Activated naive CD4-positive, alpha-beta T cell treated with anti-CD3 and anti-CD28 coated beads, Interleukin-2, amount 10 ng/mL, durations not matched to agents 7 days and 5 days (primary cell): ENCODE results near the gene ACTN4.

Experiments
- CTCF ChIA-PET: fragments of 350-600 bp; sonication (Branson Sonifier 250); formaldehyde crosslinking; loops from one replicate; lab custom pipeline; 2021; ENCODE audit warnings: antibody characterized with exemption; lab: Charles Lee
- DNase-seq: peaks from one replicate; pipeline ENCODE4 v3.0.0-alpha.2; 2020
- H3K27ac Mint-ChIP-seq: one replicate; pipeline ENCODE4 v1.8.0; 2021; ENCODE audit warnings: mild to moderate bottlenecking, moderate library complexity, mixed read lengths
- H3K27me3 Mint-ChIP-seq: one replicate; pipeline ENCODE4 v1.8.0; 2021; ENCODE audit warnings: mild to moderate bottlenecking, mixed read lengths
- H3K36me3 Mint-ChIP-seq: one replicate; pipeline ENCODE4 v1.8.0; 2021; ENCODE audit warnings: mixed read lengths
- H3K4me1 Mint-ChIP-seq: one replicate; pipeline ENCODE4 v1.8.0; 2021; ENCODE audit warnings: mixed read lengths
- H3K4me3 Mint-ChIP-seq: one replicate; pipeline ENCODE4 v1.8.0; 2021; ENCODE audit warnings: mild to moderate bottlenecking, moderate library complexity, mixed read lengths
- H3K9me3 Mint-ChIP-seq: one replicate; pipeline ENCODE4 v1.8.0; 2021; ENCODE audit warnings: mixed read lengths

The ACTN4 gene

DNA sequence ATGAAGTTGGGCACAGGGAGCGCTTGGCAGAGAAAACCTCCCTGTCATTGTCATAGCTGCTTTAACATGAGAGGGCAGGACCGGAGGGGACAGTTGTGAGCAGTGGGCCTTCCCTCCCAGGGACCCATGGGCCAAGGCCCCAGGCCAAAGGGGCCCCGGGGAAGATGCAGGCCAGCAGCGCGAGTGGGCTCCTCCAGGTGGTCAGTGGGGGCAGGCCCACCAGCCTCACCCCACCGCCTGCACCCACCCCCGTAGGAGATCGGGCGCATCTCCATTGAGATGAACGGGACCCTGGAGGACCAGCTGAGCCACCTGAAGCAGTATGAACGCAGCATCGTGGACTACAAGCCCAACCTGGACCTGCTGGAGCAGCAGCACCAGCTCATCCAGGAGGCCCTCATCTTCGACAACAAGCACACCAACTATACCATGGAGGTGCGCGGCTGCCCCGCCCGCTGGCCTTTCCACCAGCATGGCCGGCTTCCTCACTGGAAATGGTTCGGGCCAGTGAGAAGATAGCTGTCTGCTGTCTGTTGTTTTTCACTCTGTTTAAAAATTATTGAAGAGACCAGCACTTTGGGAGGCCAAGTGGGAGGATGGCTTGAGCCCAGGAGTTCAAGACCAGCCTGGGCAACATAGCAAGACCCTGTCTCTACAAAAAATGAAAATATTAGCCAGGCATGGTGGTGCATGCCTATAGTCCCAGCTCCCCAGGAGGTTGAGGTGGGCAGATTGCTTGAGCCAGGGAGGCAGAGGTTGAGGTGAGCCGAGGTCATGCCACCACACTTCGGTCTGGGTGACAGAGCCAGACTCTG lies 78.2 kb downstream of the ACTN4 start:
- DNase-seq, result no peak
- no peak overlapping the region for H3K4me3 Mint-ChIP-seq
- H3K27me3 Mint-ChIP-seq, result no peaks in the 10 kb centered on the region
- CTCF ChIA-PET, result interaction anchor here (0.6 to 1.6 kb wide), 3 partner anchors 9 to 212 kb away, joined by 4 read pairs; partner anchors contain the start of genes MRPS12 and SARS2
- H3K27ac Mint-ChIP-seq, result peak overlapping the region; percentile 28
- peaks cover 7% of the 10 kb centered on the region for H3K4me1 Mint-ChIP-seq
- no peaks in the 10 kb centered on the region for H3K9me3 Mint-ChIP-seq
- H3K36me3 Mint-ChIP-seq, result peaks cover 24% of the 10 kb centered on the region

DNA sequence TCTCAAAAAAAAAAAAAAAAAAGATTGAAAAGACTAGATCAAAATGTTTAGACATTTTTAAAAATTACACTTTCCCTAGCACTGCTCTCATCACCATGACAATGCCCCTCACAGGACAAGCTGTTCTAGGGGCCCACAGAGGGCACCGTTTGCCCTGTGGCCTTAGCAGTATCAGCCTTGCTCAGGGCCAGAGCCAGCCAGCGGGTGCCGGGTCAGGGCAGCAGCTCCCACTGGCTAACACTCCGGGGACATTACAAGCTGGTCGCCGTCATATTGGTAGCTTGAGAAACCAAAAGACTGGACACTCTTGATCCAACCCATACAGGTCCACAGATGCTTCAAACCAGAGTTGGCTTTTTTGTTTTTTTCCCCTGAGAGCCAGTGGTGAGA lies 78.8 kb downstream of the ACTN4 start:
- Mint-ChIP-seq H3K4me3 (no peak overlapping the region), H3K27ac (peak overlapping the region; percentile 28), H3K36me3 (peaks cover 23% of the 10 kb centered on the region), H3K4me1 (peaks cover 7% of the 10 kb centered on the region), H3K27me3 (no peaks in the 10 kb centered on the region), H3K9me3 (no peaks in the 10 kb centered on the region)
- CTCF ChIA-PET, result interaction anchor here (0.6 to 1.6 kb wide), 2 partner anchors 9 to 212 kb away, joined by 4 read pairs; no protein-coding TSS in a partner anchor
- DNase-seq, result no peak

DNA sequence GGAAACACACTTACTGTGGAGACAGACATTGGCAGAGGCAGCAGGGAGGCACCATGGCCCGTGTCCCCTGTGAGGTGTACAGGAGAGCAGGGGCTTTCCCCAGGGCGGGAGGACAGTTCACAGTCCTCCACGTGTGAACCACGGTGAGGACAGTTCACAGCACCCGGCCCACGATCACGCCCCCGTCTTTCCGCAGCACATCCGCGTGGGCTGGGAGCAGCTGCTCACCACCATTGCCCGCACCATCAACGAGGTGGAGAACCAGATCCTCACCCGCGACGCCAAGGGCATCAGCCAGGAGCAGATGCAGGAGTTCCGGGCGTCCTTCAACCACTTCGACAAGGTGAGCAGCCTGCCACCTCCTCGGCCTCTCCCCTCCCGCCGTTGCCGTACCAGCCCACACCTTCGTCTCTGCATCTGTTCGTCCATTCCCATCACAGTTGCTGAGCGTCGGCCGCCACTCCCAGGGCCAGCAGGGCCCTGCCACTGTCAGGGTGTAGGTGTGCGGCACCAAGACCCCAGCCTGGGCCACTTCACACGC lies 79.4 kb downstream of the ACTN4 start:
- H3K36me3 Mint-ChIP-seq, result peaks cover 26% of the 10 kb centered on the region
- no peak for DNase-seq
- no peak overlapping the region for H3K4me3 Mint-ChIP-seq

DNA sequence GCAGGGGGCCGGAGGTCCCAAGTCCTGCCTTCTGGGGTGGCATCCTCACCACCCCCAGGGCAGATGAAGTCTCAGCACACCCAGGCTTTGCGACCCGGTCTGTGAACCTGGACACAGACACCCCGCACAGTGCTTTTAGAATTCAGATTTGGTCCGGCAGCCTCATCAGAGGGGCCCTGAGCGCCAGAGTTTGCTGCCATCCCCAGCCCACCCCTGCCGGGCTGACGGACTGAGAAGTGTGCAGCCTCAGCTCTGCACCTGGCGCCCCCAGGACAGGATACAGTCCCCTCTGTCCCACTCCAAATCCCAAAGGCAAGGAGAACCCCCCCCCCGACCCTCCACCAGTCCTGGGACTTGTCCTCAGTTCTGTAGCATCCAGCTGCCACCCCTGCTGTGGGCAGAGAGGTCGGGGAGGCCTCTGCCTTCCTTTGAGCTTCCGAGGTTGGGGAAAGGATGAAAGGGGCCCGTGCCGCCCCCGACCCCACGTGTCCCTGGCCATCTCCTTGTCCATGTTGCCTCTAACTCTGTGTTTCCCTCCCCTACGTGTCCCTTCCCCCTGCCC lies 79.9 kb downstream of the ACTN4 start:
- Mint-ChIP-seq H3K27ac (no peak overlapping the region), H3K36me3 (peaks cover 29% of the 10 kb centered on the region), H3K4me3 (no peak overlapping the region), H3K9me3 (no peaks in the 10 kb centered on the region), H3K27me3 (no peaks in the 10 kb centered on the region), H3K4me1 (peaks cover 10% of the 10 kb centered on the region)
- no peak for DNase-seq
- CTCF ChIA-PET, result interaction anchor here (1.0 kb wide), 1 partner anchor 161 kb away, joined by 3 read pairs; no protein-coding TSS in a partner anchor

More for the DNA sequence above, 79.4 kb downstream of the ACTN4 start:
- Mint-ChIP-seq H3K4me1 (peaks cover 7% of the 10 kb centered on the region), H3K27ac (no peak overlapping the region), H3K27me3 (no peaks in the 10 kb centered on the region), H3K9me3 (no peaks in the 10 kb centered on the region)
- CTCF ChIA-PET, result interaction anchor here (0.6 to 1.6 kb wide), 2 partner anchors 8 to 213 kb away, joined by 4 read pairs; no protein-coding TSS in a partner anchor

DNA sequence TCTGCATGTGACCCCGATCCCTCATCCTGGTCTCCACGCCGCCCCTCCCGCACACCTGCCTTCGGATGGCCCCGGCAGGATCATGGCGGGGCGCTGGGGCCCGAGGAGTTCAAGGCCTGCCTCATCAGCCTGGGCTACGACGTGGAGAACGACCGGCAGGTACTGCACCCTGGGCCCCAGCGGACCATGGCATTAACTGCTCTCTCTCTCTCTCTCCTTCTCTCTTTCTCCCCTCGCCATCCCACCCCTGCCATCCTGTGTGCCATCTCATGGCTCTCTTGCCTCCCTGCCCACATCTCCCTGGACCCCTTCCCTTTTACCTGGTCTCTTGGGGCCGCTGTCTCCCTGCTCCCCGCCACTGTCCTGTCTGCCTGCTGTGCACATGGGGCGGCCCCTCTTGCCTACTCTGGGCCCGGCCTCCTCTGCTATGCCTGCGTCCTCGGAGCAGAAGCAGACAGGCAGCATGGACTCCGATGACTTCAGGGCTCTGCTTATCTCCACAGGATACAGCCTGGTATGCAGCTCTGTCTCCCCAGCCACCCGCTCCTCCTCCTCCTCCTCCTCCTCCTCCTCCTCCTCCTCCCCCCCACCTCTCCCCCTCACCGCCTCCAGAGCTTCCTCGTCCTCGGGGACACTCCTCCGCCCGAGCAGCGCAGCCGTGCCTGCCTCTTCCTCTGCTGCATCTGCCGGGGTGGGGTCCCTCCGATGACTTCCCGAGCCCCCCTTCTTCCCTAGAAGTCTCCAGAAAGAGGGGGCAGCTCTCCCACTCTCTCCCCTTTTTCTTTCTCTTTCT lies 80.6 kb downstream of the ACTN4 start:
- Mint-ChIP-seq H3K4me1 (peaks cover 17% of the 10 kb centered on the region), H3K27ac (no peak overlapping the region), H3K36me3 (peaks cover 34% of the 10 kb centered on the region), H3K4me3 (no peak overlapping the region), H3K9me3 (no peaks in the 10 kb centered on the region), H3K27me3 (no peaks in the 10 kb centered on the region)
- CTCF ChIA-PET, result interaction anchor here (1.0 to 1.1 kb wide), 2 partner anchors 160 to 202 kb away, joined by 3 read pairs; partner anchors contain the start of genes MRPS12 and SARS2
- no peak for DNase-seq

DNA sequence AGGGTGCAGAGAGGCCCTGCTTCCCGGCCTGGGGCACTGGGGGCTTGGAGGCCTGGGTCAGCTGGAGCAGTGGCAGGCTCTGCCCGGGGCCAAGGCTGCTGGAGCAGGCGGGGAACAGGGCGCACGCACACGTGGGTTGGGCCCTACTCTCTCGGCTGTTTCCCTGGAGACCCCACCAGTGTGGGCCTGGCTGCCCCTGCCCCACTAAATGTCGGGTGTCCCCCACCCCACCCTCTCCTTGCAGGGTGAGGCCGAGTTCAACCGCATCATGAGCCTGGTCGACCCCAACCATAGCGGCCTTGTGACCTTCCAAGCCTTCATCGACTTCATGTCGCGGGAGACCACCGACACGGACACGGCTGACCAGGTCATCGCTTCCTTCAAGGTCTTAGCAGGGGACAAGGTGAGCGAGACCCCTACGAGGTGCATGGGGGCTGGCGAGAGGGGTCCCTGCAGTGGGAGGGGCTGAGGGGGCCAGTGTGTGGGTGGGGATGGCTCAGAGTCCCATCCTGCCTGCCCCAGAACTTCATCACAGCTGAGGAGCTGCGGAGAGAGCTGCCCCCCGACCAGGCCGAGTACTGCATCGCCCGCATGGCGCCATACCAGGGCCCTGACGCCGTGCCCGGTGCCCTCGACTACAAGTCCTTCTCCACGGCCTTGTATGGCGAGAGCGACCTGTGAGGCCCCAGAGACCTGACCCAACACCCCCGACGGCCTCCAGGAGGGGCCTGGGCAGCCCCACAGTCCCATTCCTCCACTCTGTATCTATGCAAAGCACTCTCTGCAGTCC lies 81.5 kb downstream of the ACTN4 start:
- no peak for DNase-seq
- H3K4me1 Mint-ChIP-seq, result peaks cover 26% of the 10 kb centered on the region
- no peak overlapping the region for H3K27ac Mint-ChIP-seq
- H3K9me3 Mint-ChIP-seq, result no peaks in the 10 kb centered on the region
- CTCF ChIA-PET, result interaction anchor here (1.1 kb wide), 1 partner anchor 201 kb away, joined by 3 read pairs; the partner anchor contains the start of genes MRPS12 and SARS2
- peaks cover 30% of the 10 kb centered on the region for H3K36me3 Mint-ChIP-seq
- H3K4me3 Mint-ChIP-seq, result no peak overlapping the region
- H3K27me3 Mint-ChIP-seq, result no peaks in the 10 kb centered on the region

DNA sequence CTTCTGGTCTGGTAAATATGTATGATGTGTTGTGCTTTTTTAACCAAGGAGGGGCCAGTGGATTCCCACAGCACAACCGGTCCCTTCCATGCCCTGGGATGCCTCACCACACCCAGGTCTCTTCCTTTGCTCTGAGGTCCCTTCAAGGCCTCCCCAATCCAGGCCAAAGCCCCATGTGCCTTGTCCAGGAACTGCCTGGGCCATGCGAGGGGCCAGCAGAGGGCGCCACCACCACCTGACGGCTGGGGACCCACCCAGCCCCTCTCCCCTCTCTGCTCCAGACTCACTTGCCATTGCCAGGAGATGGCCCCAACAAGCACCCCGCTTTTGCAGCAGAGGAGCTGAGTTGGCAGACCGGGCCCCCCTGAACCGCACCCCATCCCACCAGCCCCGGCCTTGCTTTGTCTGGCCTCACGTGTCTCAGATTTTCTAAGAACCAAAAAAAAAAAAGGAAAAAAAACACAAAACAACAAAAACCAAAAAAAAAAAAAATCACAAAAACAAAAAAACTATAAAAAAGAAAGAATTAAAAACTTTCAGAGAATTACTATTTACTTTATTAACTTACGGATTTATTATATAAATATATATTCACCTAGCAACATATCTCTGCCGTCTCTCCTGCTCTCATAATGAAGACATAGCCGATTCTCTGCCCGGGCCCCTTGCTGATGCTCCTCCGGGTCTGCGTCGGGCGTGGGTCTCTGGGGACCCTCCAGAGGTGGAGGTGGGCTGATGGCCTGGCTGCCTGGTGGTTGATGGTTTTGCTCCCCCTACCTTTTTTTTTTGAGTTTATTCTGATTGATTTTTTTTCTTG lies 82.4 kb downstream of the ACTN4 start:
- peaks cover 35% of the 10 kb centered on the region for H3K4me1 Mint-ChIP-seq
- CTCF ChIA-PET, result interaction anchor here (0.6 to 1.4 kb wide), 4 partner anchors 10 to 204 kb away, joined by 3 to 4 read pairs (median 4); no protein-coding TSS in a partner anchor
- H3K27me3 Mint-ChIP-seq, result peaks cover 2% of the 10 kb centered on the region
- no peaks in the 10 kb centered on the region for H3K9me3 Mint-ChIP-seq
- H3K27ac Mint-ChIP-seq, result peak overlapping the region; percentile 62
- DNase-seq, result peak; percentile 87
- no peak overlapping the region for H3K4me3 Mint-ChIP-seq
- peaks cover 32% of the 10 kb centered on the region for H3K36me3 Mint-ChIP-seq

DNA sequence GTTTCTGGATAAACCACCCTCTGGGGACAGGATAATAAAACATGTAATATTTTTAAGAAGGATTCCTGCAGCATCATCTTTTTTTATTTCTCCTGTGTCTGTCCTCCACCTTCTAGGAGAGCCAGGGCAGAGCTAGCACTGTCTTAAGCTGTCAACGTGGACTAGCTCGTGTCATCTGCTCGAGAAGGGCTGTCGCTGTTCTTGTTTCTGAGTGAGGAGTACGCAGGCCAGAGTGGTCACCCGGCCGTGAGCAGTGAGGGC lies 83.0 kb downstream of the ACTN4 start:
- peaks cover 32% of the 10 kb centered on the region for H3K36me3 Mint-ChIP-seq
- peaks cover 8% of the 10 kb centered on the region for H3K27me3 Mint-ChIP-seq
- no peak for DNase-seq
- no peaks in the 10 kb centered on the region for H3K9me3 Mint-ChIP-seq
- peaks cover 41% of the 10 kb centered on the region for H3K4me1 Mint-ChIP-seq
- H3K27ac Mint-ChIP-seq, result peak overlapping the region; percentile 49
- CTCF ChIA-PET, result interaction anchor here (0.6 to 1.4 kb wide), 5 partner anchors 11 to 203 kb away, joined by 3 to 4 read pairs (median 3); no protein-coding TSS in a partner anchor
- no peak overlapping the region for H3K4me3 Mint-ChIP-seq

DNA sequence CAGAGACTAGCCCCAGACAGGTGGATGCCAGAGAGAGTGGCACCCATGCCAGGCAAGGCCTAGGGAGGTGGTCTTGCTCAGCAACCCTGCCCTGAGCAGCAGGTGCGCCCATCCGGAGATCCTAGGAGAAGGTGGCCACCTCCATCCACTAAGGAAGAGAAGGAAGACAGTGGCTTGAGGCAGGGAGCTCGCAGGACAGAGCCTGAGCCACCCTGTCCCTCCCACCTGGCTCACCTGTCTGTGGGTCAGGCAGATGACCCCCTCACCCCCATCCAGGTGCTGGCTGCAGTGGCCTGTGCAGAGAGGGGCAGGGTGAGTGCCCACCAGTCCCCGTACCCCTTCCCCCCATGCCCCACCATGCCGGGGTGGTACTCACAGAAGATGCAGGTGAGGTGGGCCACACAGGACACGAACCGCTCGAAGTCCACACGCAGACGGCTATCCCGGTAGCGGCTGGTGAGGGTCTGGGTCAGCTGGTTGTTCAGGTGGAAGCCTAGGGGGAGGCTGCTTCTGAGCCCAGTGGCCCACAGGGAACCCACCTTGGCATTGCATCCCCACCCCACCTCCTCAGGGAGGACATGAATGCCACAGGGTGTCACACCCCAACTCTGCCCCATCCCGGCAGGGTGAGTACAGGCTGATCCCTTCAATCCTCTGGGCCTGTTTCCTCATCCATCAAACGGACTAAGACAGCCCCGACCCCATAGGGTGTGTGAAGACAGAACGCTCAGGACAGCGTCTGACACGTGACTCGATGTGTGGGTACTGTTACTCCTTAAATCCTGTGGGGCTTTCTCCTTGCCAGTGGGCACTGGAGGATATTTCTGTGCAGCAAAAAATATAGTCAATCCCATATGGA lies 83.5 kb downstream of the ACTN4 start:
- Mint-ChIP-seq H3K4me3 (no peak overlapping the region), H3K4me1 (peaks cover 42% of the 10 kb centered on the region), H3K36me3 (peaks cover 32% of the 10 kb centered on the region)

DNA sequence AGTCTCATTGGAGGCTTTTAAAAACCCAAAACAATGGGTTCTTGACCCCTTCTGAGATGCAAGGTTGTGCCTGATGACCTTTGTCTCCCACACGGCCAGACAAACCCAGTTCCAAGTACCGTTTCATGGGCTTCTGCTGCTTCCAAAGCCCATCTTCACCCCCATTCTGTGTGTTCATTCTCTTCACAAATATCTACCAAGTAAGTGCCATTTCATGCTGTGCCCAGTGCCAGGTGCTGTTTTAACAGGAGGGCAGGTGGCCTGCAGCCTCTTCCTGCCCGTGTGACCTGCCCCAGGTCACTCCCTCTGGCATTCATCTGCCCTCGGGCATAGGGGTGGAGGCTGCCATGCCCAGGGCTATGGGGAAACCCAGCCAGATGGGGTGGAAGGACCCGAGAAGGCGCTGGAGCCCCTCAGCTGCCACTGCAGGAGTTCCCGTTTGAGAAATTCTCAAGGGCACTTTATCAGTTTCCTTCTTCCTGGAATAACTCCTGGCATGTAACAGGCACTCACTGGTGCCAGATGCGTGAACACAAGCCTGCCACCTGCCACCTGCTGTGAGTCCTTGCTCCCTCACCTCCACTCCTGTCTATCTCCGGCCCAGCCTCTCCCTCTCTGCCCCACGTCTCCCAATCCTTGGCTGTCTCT lies 84.3 kb downstream of the ACTN4 start:
- H3K9me3 Mint-ChIP-seq, result no peaks in the 10 kb centered on the region
- peaks cover 18% of the 10 kb centered on the region for H3K27me3 Mint-ChIP-seq
- H3K4me1 Mint-ChIP-seq, result peaks cover 47% of the 10 kb centered on the region
- CTCF ChIA-PET, result no interaction called here
- peak overlapping the region; percentile 25 for H3K27ac Mint-ChIP-seq
- H3K4me3 Mint-ChIP-seq, result no peak overlapping the region
- no peak for DNase-seq
- peaks cover 29% of the 10 kb centered on the region for H3K36me3 Mint-ChIP-seq

More for the DNA sequence above, 83.5 kb downstream of the ACTN4 start:
- Mint-ChIP-seq H3K27me3 (peaks cover 9% of the 10 kb centered on the region), H3K9me3 (no peaks in the 10 kb centered on the region), H3K27ac (no peak overlapping the region)
- DNase-seq, result no peak
- CTCF ChIA-PET, result interaction anchor here (0.8 to 1.4 kb wide), 4 partner anchors 11 to 203 kb away, joined by 3 to 4 read pairs (median 4); no protein-coding TSS in a partner anchor

DNA sequence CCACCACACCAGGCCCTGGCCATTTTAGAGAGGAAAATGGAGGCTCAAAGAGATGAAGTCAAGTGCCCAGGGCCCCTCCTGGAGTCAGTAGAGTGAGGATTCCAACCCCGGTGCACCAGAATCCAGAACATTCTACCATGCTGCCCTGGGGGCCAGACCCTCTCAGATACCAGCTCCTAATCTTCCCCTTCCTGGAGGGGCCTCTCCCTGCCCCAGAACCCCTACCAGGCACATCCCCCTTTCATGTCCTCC lies 85.7 kb downstream of the ACTN4 start:
- DNase-seq, result no peak
- CTCF ChIA-PET, result interaction anchor here (0.6 to 3.4 kb wide), 2 partner anchors 36 to 197 kb away, joined by 3 to 18 read pairs; partner anchors contain the start of genes MRPS12 and SARS2
- no peak overlapping the region for H3K4me3 Mint-ChIP-seq
- peaks cover 28% of the 10 kb centered on the region for H3K36me3 Mint-ChIP-seq
- peak overlapping the region; percentile 91 for H3K27ac Mint-ChIP-seq
- H3K9me3 Mint-ChIP-seq, result no peaks in the 10 kb centered on the region
- peaks cover 53% of the 10 kb centered on the region for H3K4me1 Mint-ChIP-seq
- H3K27me3 Mint-ChIP-seq, result peaks cover 30% of the 10 kb centered on the region
